ENCODE data around the gene SLC16A5. TPM values are rescaled to one million over a fixed set of nuclear protein-coding genes. Genes with fewer than 3 reads are reported as not detected.

Gene SLC16A5
- total RNA-seq, 2 donors from 2014 or later: 28.8 to 54.0 TPM

DNA sequence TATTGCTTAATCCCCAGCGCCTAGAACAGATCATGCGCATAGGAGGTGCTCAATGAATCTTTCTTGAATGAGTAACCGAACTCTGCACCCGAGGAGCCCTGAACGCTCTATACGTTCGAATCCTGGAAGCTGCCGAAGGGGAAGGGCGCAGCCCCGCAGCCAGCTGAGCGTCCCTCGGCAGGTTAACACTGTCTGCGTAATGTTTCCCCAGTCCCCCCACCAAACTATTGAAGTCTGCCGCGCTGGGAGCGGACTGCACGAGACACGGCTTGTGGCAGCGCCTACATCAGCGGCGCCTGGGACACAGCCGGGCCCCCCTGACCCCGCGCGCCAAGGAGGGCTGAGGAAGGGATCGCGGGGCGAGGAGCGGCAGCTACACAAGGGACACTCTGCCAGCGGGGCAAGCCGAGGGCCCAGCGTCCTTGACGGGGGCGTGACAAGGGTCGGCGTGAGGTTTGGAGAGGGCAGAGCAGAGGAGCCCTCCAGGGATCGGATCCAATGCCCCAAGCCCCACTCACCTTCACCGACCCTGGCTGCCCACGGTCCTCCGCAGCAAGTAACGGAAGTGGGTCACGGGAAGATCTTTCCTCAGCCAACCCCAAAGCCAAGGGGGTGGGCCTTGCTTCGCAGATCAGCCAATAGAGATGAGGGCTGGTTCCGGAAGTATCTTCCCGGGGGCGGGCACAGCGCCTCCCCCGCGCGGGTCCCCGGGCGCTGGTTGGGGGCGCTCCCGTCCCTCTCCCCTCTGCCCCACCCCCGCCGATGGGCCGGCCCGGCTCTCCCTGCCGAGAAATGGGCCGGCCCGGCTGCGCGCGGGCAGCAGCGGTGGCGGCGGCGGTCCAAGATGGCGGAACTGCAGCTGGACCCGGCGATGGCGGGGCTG lies 41.1 kb upstream of the SLC16A5 start, which contains the start of the genes ATP5PD and KCTD2:
ATP5PD (minus strand) TSS at position 563 of the 883 bp plus-strand sequence. CDS start 4,319 bp downstream, outside the sequence.
KCTD2 (plus strand) TSS at position 819 of the 883 bp plus-strand sequence; CDS start at position 845, 26 bp downstream.
- Mint-ChIP-seq H3K27ac (peak within 1 kb of the TSS; percentile 97), H3K36me3 (ENCODE audit: low read depth) (peaks cover 32% of the 10 kb centered on the region), H3K9me3 (no peaks in the 10 kb centered on the region), H3K27me3 (ENCODE audit: insufficient read depth) (no peaks in the 10 kb centered on the region), H3K4me3 (peak within 1 kb of the TSS; percentile 98), H3K4me1 (peaks cover 39% of the 10 kb centered on the region)
- Histone ChIP-seq H3K36me3 (ENCODE audit: control insufficient read depth, insufficient read depth, low read length) (peaks cover 28% of the 10 kb centered on the region), H3K9ac (ENCODE audit: extremely low read depth, low read length, poor library complexity, severe bottlenecking) (peak within 1 kb of the TSS; percentile 71), H3K4me3 (ENCODE audit: low read length) (peak within 1 kb of the TSS; percentile 93), H3K27me3 (ENCODE audit: control insufficient read depth, insufficient read depth, low read length, poor library complexity, severe bottlenecking) (no peaks in the 10 kb centered on the region), H3K4me1 (ENCODE audit: control insufficient read depth, insufficient read depth, low read length) (no peaks in the 10 kb centered on the region), H3K27ac (ENCODE audit: low read depth, low read length) (peak within 1 kb of the TSS; percentile 69), H3K9me3 (ENCODE audit: control insufficient read depth, low read length) (no peaks in the 10 kb centered on the region)
- 0 to 1% methylated on average over 18 to 72 of the region's 72 CpGs for WGBS, 2 experiments (ENCODE audit: insufficient coverage in 1 of 2, insufficient read length in 1 of 2)
- DNase-seq: peak; percentile 100
- TF ChIP-seq, protein P1, sequence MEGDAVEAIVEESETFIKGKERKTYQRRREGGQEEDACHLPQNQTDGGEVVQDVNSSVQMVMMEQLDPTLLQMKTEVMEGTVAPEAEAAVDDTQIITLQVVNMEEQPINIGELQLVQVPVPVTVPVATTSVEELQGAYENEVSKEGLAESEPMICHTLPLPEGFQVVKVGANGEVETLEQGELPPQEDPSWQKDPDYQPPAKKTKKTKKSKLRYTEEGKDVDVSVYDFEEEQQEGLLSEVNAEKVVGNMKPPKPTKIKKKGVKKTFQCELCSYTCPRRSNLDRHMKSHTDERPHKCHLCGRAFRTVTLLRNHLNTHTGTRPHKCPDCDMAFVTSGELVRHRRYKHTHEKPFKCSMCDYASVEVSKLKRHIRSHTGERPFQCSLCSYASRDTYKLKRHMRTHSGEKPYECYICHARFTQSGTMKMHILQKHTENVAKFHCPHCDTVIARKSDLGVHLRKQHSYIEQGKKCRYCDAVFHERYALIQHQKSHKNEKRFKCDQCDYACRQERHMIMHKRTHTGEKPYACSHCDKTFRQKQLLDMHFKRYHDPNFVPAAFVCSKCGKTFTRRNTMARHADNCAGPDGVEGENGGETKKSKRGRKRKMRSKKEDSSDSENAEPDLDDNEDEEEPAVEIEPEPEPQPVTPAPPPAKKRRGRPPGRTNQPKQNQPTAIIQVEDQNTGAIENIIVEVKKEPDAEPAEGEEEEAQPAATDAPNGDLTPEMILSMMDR (conservative IDR thresholded peaks at IDR 0.05): no peak

DNA sequence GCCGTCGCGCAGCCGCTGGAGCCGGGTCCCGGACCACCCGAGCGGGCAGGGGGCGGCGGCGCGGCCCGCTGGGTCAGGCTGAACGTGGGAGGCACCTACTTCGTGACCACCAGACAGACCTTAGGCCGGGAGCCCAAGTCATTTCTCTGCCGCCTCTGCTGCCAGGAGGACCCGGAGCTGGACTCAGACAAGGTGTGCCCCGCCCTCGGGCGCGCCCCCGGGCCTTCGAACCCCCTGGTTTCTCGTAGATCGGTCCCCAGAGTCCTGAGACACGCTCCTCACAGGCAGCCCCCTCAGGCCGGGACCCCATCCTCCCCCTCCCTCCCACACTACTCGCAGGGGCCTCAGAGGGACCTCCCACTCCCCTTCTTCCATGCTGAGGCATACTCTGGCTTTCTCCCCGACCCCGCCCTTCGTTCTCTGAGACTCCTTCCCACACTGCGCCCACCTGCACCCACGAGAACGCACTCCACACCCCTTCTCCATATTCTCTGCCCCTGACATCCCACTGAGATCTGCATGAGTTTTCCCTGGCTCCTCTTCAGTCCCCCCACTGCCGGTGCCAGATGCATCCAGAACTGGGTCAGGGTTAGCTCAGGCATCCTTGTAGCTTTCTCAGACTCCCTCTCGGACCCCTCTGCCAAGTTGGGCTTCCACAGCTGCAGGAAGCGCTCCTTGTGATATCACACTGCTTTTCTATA lies 40.2 kb upstream of the SLC16A5 start:
- TF ChIP-seq, protein P1 (conservative IDR thresholded peaks at IDR 0.05): no peak
- no peak overlapping the region for H3K27ac ChIP-seq (ENCODE audit: low read depth, low read length)
- H3K9me3 ChIP-seq (ENCODE audit: control insufficient read depth, low read length): no peaks in the 10 kb centered on the region
- H3K27ac Mint-ChIP-seq: peak overlapping the region; percentile 93
- no peaks in the 10 kb centered on the region for H3K9me3 Mint-ChIP-seq
- peak overlapping the region; percentile 93 for H3K4me3 ChIP-seq (ENCODE audit: low read length)
- peaks cover 37% of the 10 kb centered on the region for H3K36me3 Mint-ChIP-seq (ENCODE audit: low read depth)
- H3K4me1 ChIP-seq (ENCODE audit: control insufficient read depth, insufficient read depth, low read length): no peaks in the 10 kb centered on the region
- H3K36me3 ChIP-seq (ENCODE audit: control insufficient read depth, insufficient read depth, low read length): peaks cover 27% of the 10 kb centered on the region
- DNase-seq: peak; percentile 73
- H3K4me1 Mint-ChIP-seq: peaks cover 31% of the 10 kb centered on the region
- H3K27me3 Mint-ChIP-seq (ENCODE audit: insufficient read depth): no peaks in the 10 kb centered on the region
- no peaks in the 10 kb centered on the region for H3K27me3 ChIP-seq (ENCODE audit: control insufficient read depth, insufficient read depth, low read length, poor library complexity, severe bottlenecking)
- peak overlapping the region; percentile 63 for H3K9ac ChIP-seq (ENCODE audit: extremely low read depth, low read length, poor library complexity, severe bottlenecking)
- peak overlapping the region; percentile 98 for H3K4me3 Mint-ChIP-seq
- WGBS, 2 experiments (ENCODE audit: insufficient coverage in 1 of 2, insufficient read length in 1 of 2): 0 to 5% methylated on average over 17 to 38 of the region's 38 CpGs

DNA sequence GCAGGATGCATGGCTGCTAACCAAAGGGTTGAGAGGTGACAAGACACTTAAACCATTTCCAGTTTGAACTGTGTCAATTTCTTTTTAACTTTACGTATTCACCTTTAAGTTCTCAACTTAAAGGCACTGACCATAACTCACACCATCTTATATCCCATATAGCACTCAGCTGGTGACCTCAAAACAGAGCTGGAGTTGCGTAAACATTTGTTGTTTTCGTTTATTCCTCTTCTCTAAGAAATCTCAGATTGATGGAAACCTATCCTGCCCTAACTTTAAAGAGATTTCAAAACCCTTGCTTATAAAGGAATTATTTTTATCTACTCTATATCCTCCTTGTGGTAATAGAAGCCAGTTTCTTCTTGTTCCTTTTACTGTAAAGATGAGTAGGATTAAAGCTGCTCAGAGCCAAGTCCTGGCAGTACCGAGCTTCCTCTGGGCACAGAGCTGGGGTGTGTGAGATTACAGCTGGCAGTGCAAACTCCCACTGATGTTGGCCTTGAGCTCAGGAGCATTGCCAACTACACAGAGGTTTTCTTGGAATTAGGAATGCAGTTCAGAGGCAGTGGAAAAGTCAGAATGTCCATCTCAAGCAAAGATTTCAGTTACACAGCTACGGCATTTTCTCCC lies 39.4 kb upstream of the SLC16A5 start:
- Mint-ChIP-seq H3K9me3 (no peaks in the 10 kb centered on the region), H3K4me1 (peaks cover 29% of the 10 kb centered on the region), H3K4me3 (peak overlapping the region; percentile 98), H3K36me3 (ENCODE audit: low read depth) (peaks cover 45% of the 10 kb centered on the region), H3K27ac (peak overlapping the region; percentile 93), H3K27me3 (ENCODE audit: insufficient read depth) (no peaks in the 10 kb centered on the region)
- H3K9ac ChIP-seq (ENCODE audit: extremely low read depth, low read length, poor library complexity, severe bottlenecking): peak overlapping the region; percentile 63
- 57 to 64% methylated on average over 4 to 5 of the region's 5 CpGs for WGBS, 2 experiments (ENCODE audit: insufficient coverage in 1 of 2, insufficient read length in 1 of 2)
- no peak overlapping the region for H3K27ac ChIP-seq (ENCODE audit: low read depth, low read length)
- H3K4me1 ChIP-seq (ENCODE audit: control insufficient read depth, insufficient read depth, low read length): no peaks in the 10 kb centered on the region
- no peak for DNase-seq
- no peaks in the 10 kb centered on the region for H3K9me3 ChIP-seq (ENCODE audit: control insufficient read depth, low read length)
- H3K4me3 ChIP-seq (ENCODE audit: low read length): peak overlapping the region; percentile 93
- TF ChIP-seq, protein P1 (conservative IDR thresholded peaks at IDR 0.05): no peak
- no peaks in the 10 kb centered on the region for H3K27me3 ChIP-seq (ENCODE audit: control insufficient read depth, insufficient read depth, low read length, poor library complexity, severe bottlenecking)
- H3K36me3 ChIP-seq (ENCODE audit: control insufficient read depth, insufficient read depth, low read length): peaks cover 32% of the 10 kb centered on the region

All from endodermal cell (in vitro differentiated cells).